Gastrocnemius medialis (tissue), 4 donors: Measurements from ENCODE around the gene PELO. TPM values are rescaled to one million over a fixed set of nuclear protein-coding genes. Genes with fewer than 3 reads are reported as not detected.
"Not testable (repeated sequence)": the region's sequence is repeated elsewhere in the genome, so short reads cannot be mapped to it uniquely, and the experiment has no call there.

Experiments used
- ATAC-seq, 2 donors: fragments of 150-250 bp; one replicate each; pipeline ENCODE4 v1.9.1; 2016
- DNase-seq, 2 donors: peaks; one replicate each; pipeline ENCODE4 v3.0.0-alpha.2; 2019
- H3K27ac ChIP-seq, 4 donors: fragments of 200-600 bp; sonication (generic); 1 replicate in 1 of 4; 2 replicates in 3 of 4; pipeline ENCODE4 v1.5.1; 2016 to 2018; ENCODE audit warnings: mild to moderate bottlenecking in 2 of 4, moderate library complexity in 1 of 4
- H3K27me3 ChIP-seq, 3 donors: fragments of 200-600 bp; sonication (generic) in 2 of 3; 1 replicate in 1 of 3; 2 replicates in 2 of 3; pipeline versions ENCODE4 v1.5.1 to v1.6.0; 2016 to 2019; ENCODE audit warnings: mild to moderate bottlenecking in 1 of 3, moderate library complexity in 1 of 3
- H3K36me3 ChIP-seq, 2 donors: fragments of 200-600 bp; sonication (generic) in 1 of 2; one replicate each; pipeline ENCODE4 v1.5.1; 2017 to 2018
- H3K4me1 ChIP-seq, 2 donors: fragments of 200-600 bp; sonication (generic) in 1 of 2; one replicate each; pipeline ENCODE4 v1.5.1; 2016 to 2017; ENCODE audit warnings: mild to moderate bottlenecking in 2 of 2
- H3K4me3 ChIP-seq, 4 donors: fragments of 200-600 bp; sonication (generic) in 3 of 4; 1 replicate in 1 of 4; 2 replicates in 3 of 4; pipeline ENCODE4 v1.5.1; 2016 to 2019; ENCODE audit warnings: mild to moderate bottlenecking in 2 of 4
- H3K9me3 ChIP-seq, 3 donors: fragments of 200-600 bp; sonication (generic) in 2 of 3; 1 replicate in 1 of 3; 2 replicates in 2 of 3; pipeline ENCODE4 v1.5.1; 2016 to 2019
- POLR2A ChIP-seq, 2 donors: fragments of 450-650 bp; IDR thresholded peaks; one replicate each; pipeline ENCODE4 v1.6.1; 2017; ENCODE audit warnings: antibody characterized with exemption in 2 of 2, mild to moderate bottlenecking in 2 of 2, moderate library complexity in 2 of 2
- in situ Hi-C, 4 donors: fragments of 200-750 bp; cut with MboI; loops; one replicate each; pipeline versions ENCODE4 v1.15.0 to v1.8.0; 2017; ENCODE audit warnings: low sequenced_read_pairs in 4 of 4
- intact Hi-C: fragments of 100-400 bp; cut with DNase I; formaldehyde crosslinking; loops from one replicate; pipeline ENCODE4 v1.15.1; 2023; ENCODE audit warnings: low total_unique reads
- total RNA-seq, 4 donors: library from RNA; depleted of rRNA; stranded (reverse); fragments of >200 nt; gene quantifications; one replicate each; pipeline versions ENCODE4 v1.1.0 to v1.2.3, GENCODE V29; 2016
- TF ChIP-seq, protein P1 (sequence below), 5 experiments: fragments of 450-650 bp in 3 of 5; fragments of 200-600 bp in 2 of 5; sonication (generic) in 2 of 5; IDR thresholded peaks in 4 of 5; conservative IDR thresholded peaks in 1 of 5; 1 replicate in 4 of 5; 2 replicates in 1 of 5; pipeline ENCODE4 v1.5.1; 2016 to 2019; ENCODE audit warnings: antibody characterized with exemption in 5 of 5, mild to moderate bottlenecking in 3 of 5, moderate library complexity in 3 of 5

The PELO gene
- total RNA-seq, 4 donors from 2014 or later, result 13.8 to 28.5 (median 18.5) TPM

DNA sequence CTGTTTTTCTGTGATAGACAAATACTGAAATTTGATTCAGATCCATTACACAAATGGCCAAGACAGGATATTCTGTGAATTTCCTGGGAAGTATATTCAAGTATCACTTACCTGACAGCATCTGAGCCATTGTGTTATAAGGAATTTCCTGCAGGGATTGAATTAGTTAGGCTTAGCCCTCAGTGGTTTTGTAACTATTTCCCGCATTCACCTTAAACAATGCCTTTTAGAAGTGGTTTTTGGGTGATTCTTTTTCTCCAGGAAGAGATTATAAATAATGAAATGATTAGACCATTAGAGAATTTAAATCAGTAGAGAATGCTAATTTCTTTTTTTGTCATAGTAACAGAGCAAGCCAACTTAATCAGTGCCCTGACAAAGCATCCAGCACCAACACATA lies 30.6 kb downstream of the PELO start:
- H3K4me1 ChIP-seq, result peaks cover 28 to 31% of the 10 kb centered on the region in 2 donors
- H3K36me3 ChIP-seq, result no peaks in the 10 kb centered on the region
- no peak overlapping the region for H3K4me3 ChIP-seq
- H3K9me3 ChIP-seq, result no peaks in the 10 kb centered on the region
- in situ Hi-C loops (no loop called here), intact Hi-C loops (no loop called here)
- H3K27me3 ChIP-seq, result no peaks in the 10 kb centered on the region
- TF ChIP-seq POLR2A (IDR thresholded peaks at IDR 0.05), result no peak
- TF ChIP-seq, protein P1, sequence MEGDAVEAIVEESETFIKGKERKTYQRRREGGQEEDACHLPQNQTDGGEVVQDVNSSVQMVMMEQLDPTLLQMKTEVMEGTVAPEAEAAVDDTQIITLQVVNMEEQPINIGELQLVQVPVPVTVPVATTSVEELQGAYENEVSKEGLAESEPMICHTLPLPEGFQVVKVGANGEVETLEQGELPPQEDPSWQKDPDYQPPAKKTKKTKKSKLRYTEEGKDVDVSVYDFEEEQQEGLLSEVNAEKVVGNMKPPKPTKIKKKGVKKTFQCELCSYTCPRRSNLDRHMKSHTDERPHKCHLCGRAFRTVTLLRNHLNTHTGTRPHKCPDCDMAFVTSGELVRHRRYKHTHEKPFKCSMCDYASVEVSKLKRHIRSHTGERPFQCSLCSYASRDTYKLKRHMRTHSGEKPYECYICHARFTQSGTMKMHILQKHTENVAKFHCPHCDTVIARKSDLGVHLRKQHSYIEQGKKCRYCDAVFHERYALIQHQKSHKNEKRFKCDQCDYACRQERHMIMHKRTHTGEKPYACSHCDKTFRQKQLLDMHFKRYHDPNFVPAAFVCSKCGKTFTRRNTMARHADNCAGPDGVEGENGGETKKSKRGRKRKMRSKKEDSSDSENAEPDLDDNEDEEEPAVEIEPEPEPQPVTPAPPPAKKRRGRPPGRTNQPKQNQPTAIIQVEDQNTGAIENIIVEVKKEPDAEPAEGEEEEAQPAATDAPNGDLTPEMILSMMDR (IDR thresholded peaks at IDR 0.05 in 4 of 5, conservative IDR thresholded peaks at IDR 0.05 in 1 of 5), result no peak
- DNase-seq, result no peak
- H3K27ac ChIP-seq, result no peak overlapping the region
- ATAC-seq, result no peak

DNA sequence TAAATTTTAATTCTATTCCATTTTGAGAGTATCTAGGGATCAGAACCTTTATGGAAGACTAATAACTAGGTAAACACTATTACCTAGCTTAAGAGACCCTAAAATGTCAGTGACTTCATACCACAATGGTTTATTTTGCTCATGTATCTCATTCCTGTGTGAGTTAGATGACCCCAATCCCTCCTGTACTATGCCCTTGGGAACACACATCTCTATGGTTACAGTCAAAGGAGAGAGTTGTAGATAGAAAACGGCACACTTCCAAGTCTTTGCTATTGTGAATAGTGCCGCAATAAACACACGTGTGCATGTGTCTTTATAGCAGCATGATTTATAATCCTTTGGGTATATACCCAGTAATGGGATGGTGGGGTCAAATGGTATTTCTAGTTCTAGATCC lies 31.1 kb downstream of the PELO start:
- H3K27me3 ChIP-seq, in situ Hi-C loops, H3K9me3 ChIP-seq, ATAC-seq, DNase-seq, H3K27ac ChIP-seq, intact Hi-C loops, H3K36me3 ChIP-seq, H3K4me3 ChIP-seq: not testable (repeated sequence)
- peaks cover 28 to 32% of the 10 kb centered on the region in 2 donors for H3K4me1 ChIP-seq

DNA sequence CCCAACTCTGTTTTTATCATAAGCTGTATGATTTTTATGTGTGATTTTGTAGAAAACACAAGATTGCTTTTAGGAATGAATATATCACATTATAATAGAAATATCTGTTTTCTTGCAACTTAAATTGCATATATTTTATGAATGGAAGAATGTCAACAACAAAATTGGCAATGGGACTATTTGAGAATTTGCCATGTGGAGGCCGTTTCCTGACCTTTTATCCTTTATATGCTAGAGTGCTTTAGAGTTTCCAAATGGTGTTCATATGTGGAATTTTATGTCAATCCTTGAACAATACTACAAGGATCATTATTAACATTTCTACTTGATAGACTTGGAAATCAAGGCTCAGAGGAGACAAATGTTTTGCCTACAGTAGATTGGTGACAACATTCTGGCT lies 34.2 kb downstream of the PELO start:
- Histone ChIP-seq H3K4me3 (peak overlapping the region in 1 of 4 donors; percentile 11), H3K27ac (peak overlapping the region; percentile 16 to 53 (median 22)), H3K4me1 (peaks cover 14 to 22% of the 10 kb centered on the region in 2 donors), H3K9me3 (no peaks in the 10 kb centered on the region), H3K27me3 (no peaks in the 10 kb centered on the region), H3K36me3 (no peaks in the 10 kb centered on the region)
- DNase-seq (no peak), ATAC-seq (no peak)
- no peak for TF ChIP-seq POLR2A (IDR thresholded peaks at IDR 0.05)
- TF ChIP-seq, protein P1 (IDR thresholded peaks at IDR 0.05 in 4 of 5, conservative IDR thresholded peaks at IDR 0.05 in 1 of 5), result no peak
- intact Hi-C loops (no loop called here), in situ Hi-C loops (no loop called here)

DNA sequence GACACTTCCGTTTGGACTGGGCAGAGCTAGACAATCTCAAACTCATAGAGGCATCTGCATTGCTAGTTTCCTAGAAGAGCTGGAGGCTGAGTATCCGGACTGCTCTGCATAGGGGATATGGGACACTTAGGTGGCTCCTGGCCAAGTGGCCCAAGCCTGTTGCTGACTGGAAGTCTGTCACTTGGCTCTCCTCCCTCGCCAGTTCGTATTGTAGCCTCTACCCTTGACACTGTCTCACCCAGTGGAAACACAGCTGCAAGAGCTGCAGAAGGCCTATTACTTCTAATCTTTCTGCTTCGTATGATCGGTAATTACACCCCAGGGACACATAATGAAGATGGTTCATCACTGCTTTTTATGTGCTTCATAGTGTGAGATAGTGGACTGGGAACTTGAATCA lies 34.7 kb downstream of the PELO start:
- H3K4me1 ChIP-seq, result peaks cover 14 to 20% of the 10 kb centered on the region in 2 donors

DNA sequence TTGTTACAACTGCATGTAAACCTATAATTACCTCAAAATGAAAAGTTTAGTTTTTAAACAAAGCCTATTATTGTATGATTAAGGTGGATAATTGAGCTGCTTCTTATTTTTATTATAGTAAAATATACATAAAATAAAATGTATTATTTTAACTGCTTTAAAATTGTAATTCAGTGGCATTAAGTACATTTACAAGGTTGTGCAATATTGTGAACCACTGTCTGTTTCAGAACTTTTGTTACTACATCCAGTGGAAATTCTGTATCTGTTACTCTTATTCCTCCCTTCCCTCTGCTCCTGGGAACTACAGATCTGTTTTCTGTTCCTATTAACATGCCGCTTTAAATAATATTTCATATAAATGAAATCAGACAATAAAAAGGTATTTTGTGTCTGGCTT lies 37.1 kb downstream of the PELO start:
- no peak for ATAC-seq
- intact Hi-C loops, result no loop called here
- H3K27ac ChIP-seq, result no peak overlapping the region
- H3K9me3 ChIP-seq, result no peaks in the 10 kb centered on the region
- H3K4me1 ChIP-seq, result peaks cover 14 to 20% of the 10 kb centered on the region in 2 donors
- TF ChIP-seq, protein P1 (IDR thresholded peaks at IDR 0.05 in 4 of 5, conservative IDR thresholded peaks at IDR 0.05 in 1 of 5), result no peak
- TF ChIP-seq POLR2A (IDR thresholded peaks at IDR 0.05), result no peak
- no peak for DNase-seq
- H3K4me3 ChIP-seq, result no peak overlapping the region
- no peaks in the 10 kb centered on the region for H3K36me3 ChIP-seq
- in situ Hi-C loops, result no loop called here
- no peaks in the 10 kb centered on the region for H3K27me3 ChIP-seq

More for the DNA sequence above, 34.7 kb downstream of the PELO start:
- in situ Hi-C loops, result no loop called here
- ATAC-seq (peak; percentile 52 to 83), DNase-seq (peak; percentile 46 to 58)
- H3K36me3 ChIP-seq, result no peaks in the 10 kb centered on the region
- H3K27me3 ChIP-seq, result no peaks in the 10 kb centered on the region
- peak overlapping the region in 1 of 4 donors; percentile 7 for H3K4me3 ChIP-seq
- TF ChIP-seq, protein P1 (IDR thresholded peaks at IDR 0.05 in 4 of 5, conservative IDR thresholded peaks at IDR 0.05 in 1 of 5), result no peak
- TF ChIP-seq POLR2A (IDR thresholded peaks at IDR 0.05), result no peak
- H3K9me3 ChIP-seq, result no peaks in the 10 kb centered on the region
- intact Hi-C loops, result no loop called here
- H3K27ac ChIP-seq, result peak overlapping the region; percentile 16 to 53 (median 22)
